HepG2 (cell line): ENCODE data around the gene GCH1. TPM values are rescaled to one million over a fixed set of nuclear protein-coding genes. Genes with fewer than 3 reads are reported as not detected.

Experiments
- AHDC1 ChIP-seq: sonication (generic); formaldehyde crosslinking; IDR thresholded peaks from 2 replicates; pipeline ENCODE4 v1.5.1; 2020; ENCODE audit warnings: mild to moderate bottlenecking, missing genetic modification reagents, borderline replicate concordance
- CREB1 ChIP-seq, 2 experiments: fragments of 450-650 bp in 1 of 2; IDR thresholded peaks; 2 replicates each; pipeline ENCODE4 v1.6.1; 2016 to 2017; ENCODE audit warnings: control low read depth in 1 of 2, mild to moderate bottlenecking in 1 of 2, missing compliant biosample characterization in 1 of 2, missing genetic modification characterization in 1 of 2
- CTCF ChIP-seq: sonication (generic); formaldehyde crosslinking; IDR thresholded peaks from 2 replicates; pipeline ENCODE4 v1.5.0; 2020; ENCODE audit warnings: mild to moderate bottlenecking, missing genetic modification reagents, moderate library complexity
- ELF4 ChIP-seq: sonication (generic); formaldehyde crosslinking; IDR thresholded peaks from 2 replicates; pipeline ENCODE4 v1.5.0; 2020; ENCODE audit warnings: missing genetic modification reagents, mild to moderate bottlenecking, moderate library complexity, borderline replicate concordance
- ETV5 ChIP-seq: IDR thresholded peaks from 2 replicates; pipeline ENCODE4 v1.6.1; 2018; ENCODE audit warnings: missing biosample characterization, missing genetic modification reagents, inconsistent platforms, borderline replicate concordance
- HMG20B ChIP-seq: conservative IDR thresholded peaks from 2 replicates; pipeline ENCODE4 v1.6.1; 2016; ENCODE audit warnings: missing genetic modification reagents, missing compliant biosample characterization
- MIER3 ChIP-seq: IDR thresholded peaks from 2 replicates; pipeline ENCODE4 v1.6.1; 2016; ENCODE audit warnings: missing compliant biosample characterization, borderline replicate concordance
- RBFOX2 ChIP-seq: fragments of 200-400 bp; formaldehyde crosslinking; IDR thresholded peaks from 2 replicates; pipeline ENCODE4 v1.6.1; 2017; ENCODE audit warnings: low read depth, mild to moderate bottlenecking, low read length
- RFX5 ChIP-seq: IDR thresholded peaks from 2 replicates; pipeline ENCODE4 v1.6.1; 2011; ENCODE audit warnings: low read depth, low read length, improper control_type of control experiment
- TEAD2 ChIP-seq: sonication (generic); formaldehyde crosslinking; IDR thresholded peaks from 2 replicates; pipeline ENCODE4 v1.9.0; 2021; ENCODE audit warnings: missing genetic modification reagents
- TFE3 ChIP-seq: IDR thresholded peaks from 2 replicates; pipeline ENCODE4 v1.6.1; 2016
- ZGPAT ChIP-seq: IDR thresholded peaks from 2 replicates; pipeline ENCODE4 v1.6.1; 2016; ENCODE audit warnings: mild to moderate bottlenecking
- ZNF232 ChIP-seq: sonication (generic); formaldehyde crosslinking; IDR thresholded peaks from 2 replicates; pipeline ENCODE4 v1.4.0; 2020; ENCODE audit warnings: missing genetic modification reagents, borderline replicate concordance
- ZNF564 ChIP-seq: sonication (generic); formaldehyde crosslinking; IDR thresholded peaks from 2 replicates; pipeline ENCODE4 v1.8.1; 2023; ENCODE audit warnings: mild to moderate bottlenecking, missing genetic modification reagents
- ZNF619 ChIP-seq: sonication (generic); formaldehyde crosslinking; IDR thresholded peaks from 2 replicates; pipeline ENCODE4 v1.4.0; 2020; ENCODE audit warnings: mild to moderate bottlenecking, missing genetic modification reagents
- polyA plus RNA-seq, 8 experiments: library from polyadenylated mRNA; depleted of rRNA in 3 of 8; stranded (reverse) in 7 of 8; unstranded in 1 of 8; fragments of >200 nt; fragmentation: Illumina TruSeq in 4 of 8; extraction: Trizol in 4 of 8; gene quantifications; 2 replicates each; pipeline versions ENCODE4 v1.2.1 to v1.2.3, GENCODE V29; 2011 to 2016; ENCODE audit warnings: low read depth in 4 of 8, missing spikeins in 1 of 8, mixed read lengths in 1 of 8; ENCODE audit not compliant: insufficient read depth in 1 of 8
- total RNA-seq, 5 experiments: library from RNA; depleted of rRNA; stranded (reverse); fragments of >200 nt; fragmentation: Illumina TruSeq; extraction: Trizol; gene quantifications; 2 replicates each; pipeline ENCODE4 v1.2.3, GENCODE V29; 2016; ENCODE audit warnings: low read depth in 1 of 5
- TF ChIP-seq, protein P1 (sequence below): sonication (generic); formaldehyde crosslinking; IDR thresholded peaks from 2 replicates; pipeline ENCODE4 v1.4.0; 2020; ENCODE audit warnings: missing genetic modification reagents

GCH1 gene
- total and polyA plus RNA-seq, 2 of the 13 experiments (the other 11 are each of a cell fraction or from before 2014, with no cell fraction given): 15.0 to 25.2 TPM

- peak; percentile 52; the same call in 1 of the 2 replicates for TF ChIP-seq AHDC1 (CRISPR knock-in tag)
- no peak for TF ChIP-seq ZGPAT (CRISPR knock-in tag)
- TF ChIP-seq CREB1 (IDR thresholded peaks at IDR 0.05): peak; percentile 70; the same call in 1 of the 2 replicates
- TF ChIP-seq CREB1 (CRISPR knock-in tag; IDR thresholded peaks at IDR 0.05): peak; percentile 56; the same call in 1 of the 2 replicates
- no peak for TF ChIP-seq TFE3 (CRISPR knock-in tag)
- peak; percentile 96 for TF ChIP-seq RBFOX2
- no peak for TF ChIP-seq ETV5 (CRISPR knock-in tag)
- TF ChIP-seq, protein P1, sequence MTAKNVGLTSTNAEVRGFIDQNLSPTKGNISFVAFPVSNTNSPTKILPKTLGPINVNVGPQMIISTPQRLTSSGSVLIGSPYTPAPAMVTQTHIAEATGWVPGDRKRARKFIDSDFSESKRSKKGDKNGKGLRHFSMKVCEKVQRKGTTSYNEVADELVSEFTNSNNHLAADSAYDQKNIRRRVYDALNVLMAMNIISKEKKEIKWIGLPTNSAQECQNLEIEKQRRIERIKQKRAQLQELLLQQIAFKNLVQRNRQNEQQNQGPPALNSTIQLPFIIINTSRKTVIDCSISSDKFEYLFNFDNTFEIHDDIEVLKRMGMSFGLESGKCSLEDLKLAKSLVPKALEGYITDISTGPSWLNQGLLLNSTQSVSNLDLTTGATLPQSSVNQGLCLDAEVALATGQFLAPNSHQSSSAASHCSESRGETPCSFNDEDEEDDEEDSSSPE (CRISPR knock-in tag): peak; percentile 69; the same call in 1 of the 2 replicates
- TF ChIP-seq CTCF (CRISPR knock-in tag): peak; percentile 72
- TF ChIP-seq ZNF564: peak; percentile 52
- TF ChIP-seq HMG20B (CRISPR knock-in tag): no peak
- no peak for TF ChIP-seq ELF4 (CRISPR knock-in tag)
- peak; percentile 20; the same call in 1 of the 2 replicates for TF ChIP-seq TEAD2
- no peak for TF ChIP-seq ZNF619 (CRISPR knock-in tag)
- TF ChIP-seq MIER3: no peak
- no peak for TF ChIP-seq RFX5
- 0 out of 2 replicates have a peak, but pooled peaks have one; percentile 48 for TF ChIP-seq ZNF232 (CRISPR knock-in tag)
Observed at GRCh38 chr14:54902521-54903420, at the start of gene GCH1 (continued).
